Measurements from ENCODE around the gene TENT4A. TPM values are rescaled to one million over a fixed set of nuclear protein-coding genes. Genes with fewer than 3 reads are reported as not detected.

Gene TENT4A
- total RNA-seq, 1 experiment from 2014 or later = 32.3 TPM

GRCh38 chr5:6791031-6791430 lies 77.8 kb downstream of the TENT4A start:
- intact Hi-C loops (cut with micrococcal nuclease; ENCODE audit: unreplicated experiment) = no loop called here
- no peaks in the 10 kb centered on the region for H3K27me3 ChIP-seq (replicated peaks; ENCODE audit: control insufficient read depth, insufficient read depth, low read length)
- H3K9me3 ChIP-seq = no peaks in the 10 kb centered on the region
- Mint-ChIP-seq H3K27ac (ENCODE audit: unreplicated experiment) (no peak overlapping the region), H3K27me3 (ENCODE audit: insufficient read depth, unreplicated experiment) (peaks cover 21% of the 10 kb centered on the region), H3K4me3 (ENCODE audit: unreplicated experiment) (no peak overlapping the region), H3K4me1 (ENCODE audit: low read depth, unreplicated experiment) (no peaks in the 10 kb centered on the region), H3K36me3 (ENCODE audit: insufficient read depth, unreplicated experiment) (no peaks in the 10 kb centered on the region), H3K9me3 (ENCODE audit: unreplicated experiment) (no peaks in the 10 kb centered on the region)
- no peaks in the 10 kb centered on the region for H3K4me1 ChIP-seq
- no peak for DNase-seq
- ChIA-PET POLR2A (no interaction called here), CTCF (no interaction called here)
- no peaks in the 10 kb centered on the region for H3K36me3 ChIP-seq (ENCODE audit: control insufficient read depth, insufficient read depth, low read length)
- no peak for TF ChIP-seq CTCF (IDR thresholded peaks at IDR 0.05; ENCODE audit: insufficient read depth in 1 of 2, low read depth in 1 of 2, low read length in 1 of 2, severe bottlenecking in 1 of 2, unreplicated experiment in 1 of 2)
- no TSS peak for BruUV-seq (replicated peaks)
- no peak overlapping the region for H3K4me3 ChIP-seq (ENCODE audit: low read depth, low read length)

DNA sequence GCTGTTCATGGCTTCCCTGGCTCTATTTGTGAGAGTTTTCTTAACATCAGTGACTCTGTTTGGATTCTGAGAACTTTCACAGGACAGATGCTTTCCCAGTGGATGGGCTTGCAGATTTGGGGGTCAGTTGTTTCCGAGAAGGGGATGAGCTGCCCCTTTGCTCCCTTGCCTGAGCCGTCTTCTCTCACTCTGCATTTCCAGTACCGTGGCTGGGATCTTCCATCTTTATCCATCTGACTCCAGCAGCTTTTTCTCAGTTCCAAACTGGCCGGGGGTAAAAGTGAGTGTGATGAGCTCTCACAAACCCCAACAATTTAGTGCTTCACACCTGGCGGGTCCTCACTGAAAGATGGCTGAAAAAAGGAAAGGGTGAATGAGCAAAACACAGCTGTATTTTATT lies 79.1 kb downstream of the TENT4A start:
- Mint-ChIP-seq H3K36me3 (ENCODE audit: insufficient read depth, unreplicated experiment) (no peaks in the 10 kb centered on the region), H3K4me3 (ENCODE audit: unreplicated experiment) (no peak overlapping the region), H3K27me3 (ENCODE audit: insufficient read depth, unreplicated experiment) (peaks cover 27% of the 10 kb centered on the region), H3K4me1 (ENCODE audit: low read depth, unreplicated experiment) (no peaks in the 10 kb centered on the region), H3K27ac (ENCODE audit: unreplicated experiment) (no peak overlapping the region), H3K9me3 (ENCODE audit: unreplicated experiment) (no peaks in the 10 kb centered on the region)
- H3K4me3 ChIP-seq (ENCODE audit: low read depth, low read length) = no peak overlapping the region
- no peaks in the 10 kb centered on the region for H3K36me3 ChIP-seq (ENCODE audit: control insufficient read depth, insufficient read depth, low read length)
- no peaks in the 10 kb centered on the region for H3K27me3 ChIP-seq (replicated peaks; ENCODE audit: control insufficient read depth, insufficient read depth, low read length)
- CTCF ChIA-PET = no interaction called here
- intact Hi-C loops (cut with micrococcal nuclease; ENCODE audit: unreplicated experiment) = no loop called here
- POLR2A ChIA-PET = no interaction called here
- no peak for TF ChIP-seq CTCF (IDR thresholded peaks at IDR 0.05; ENCODE audit: insufficient read depth in 1 of 2, low read depth in 1 of 2, low read length in 1 of 2, severe bottlenecking in 1 of 2, unreplicated experiment in 1 of 2)
- no peaks in the 10 kb centered on the region for H3K9me3 ChIP-seq
- BruUV-seq (replicated peaks) = no TSS peak
- no peak for DNase-seq
- H3K4me1 ChIP-seq = no peaks in the 10 kb centered on the region

- H3K36me3 Mint-ChIP-seq (ENCODE audit: insufficient read depth, unreplicated experiment) = no peaks in the 10 kb centered on the region
- ChIA-PET CTCF (no interaction called here), POLR2A (no interaction called here)
- H3K4me3 ChIP-seq (ENCODE audit: low read depth, low read length) = no peak overlapping the region
- no peaks in the 10 kb centered on the region for H3K27me3 ChIP-seq (replicated peaks; ENCODE audit: control insufficient read depth, insufficient read depth, low read length)
- H3K36me3 ChIP-seq (ENCODE audit: control insufficient read depth, insufficient read depth, low read length) = no peaks in the 10 kb centered on the region
- TF ChIP-seq CTCF (IDR thresholded peaks at IDR 0.05; ENCODE audit: insufficient read depth in 1 of 2, low read depth in 1 of 2, low read length in 1 of 2, severe bottlenecking in 1 of 2, unreplicated experiment in 1 of 2) = no peak
- no TSS peak for BruUV-seq (replicated peaks)
- intact Hi-C loops (cut with micrococcal nuclease; ENCODE audit: unreplicated experiment) = no loop called here
- H3K27ac Mint-ChIP-seq (ENCODE audit: unreplicated experiment) = no peak overlapping the region
- no peak overlapping the region for H3K4me3 Mint-ChIP-seq (ENCODE audit: unreplicated experiment)
- H3K4me1 ChIP-seq = no peaks in the 10 kb centered on the region
- no peaks in the 10 kb centered on the region for H3K4me1 Mint-ChIP-seq (ENCODE audit: low read depth, unreplicated experiment)
- no peaks in the 10 kb centered on the region for H3K9me3 Mint-ChIP-seq (ENCODE audit: unreplicated experiment)
- no peaks in the 10 kb centered on the region for H3K9me3 ChIP-seq
- peaks cover 27% of the 10 kb centered on the region for H3K27me3 Mint-ChIP-seq (ENCODE audit: insufficient read depth, unreplicated experiment)
- no peak for DNase-seq
Measured at GRCh38 chr5:6792911-6793471, 79.8 kb downstream of the TENT4A start.

All from Caco-2 (cell line).